Measurements from ENCODE around the gene CCNF. TPM values are rescaled to one million over a fixed set of nuclear protein-coding genes. Genes with fewer than 3 reads are reported as not detected.

CCNF gene
- total and polyA plus RNA-seq, 2 donors from 2014 or later, result 0.77 to 2.9 TPM

GRCh38 chr16:2447920-2448583, 18.8 kb downstream of the CCNF start:
- no peaks in the 10 kb centered on the region for H3K4me1 ChIP-seq (ENCODE audit: control insufficient read depth in 2 of 3, insufficient read depth in 2 of 3, low read depth in 1 of 3, low read length in 3 of 3)
- FAIRE-seq, result no peak
- no peak for TF ChIP-seq CTCF (IDR thresholded peaks at IDR 0.05; ENCODE audit: borderline replicate concordance, extremely low read depth, insufficient read depth)
- H3K27me3 ChIP-seq (ENCODE audit: control insufficient read depth, insufficient read depth, low read length), result no peaks in the 10 kb centered on the region
- H3K4me3 ChIP-seq (ENCODE audit: low read length in 3 of 3), result no peak overlapping the region
- peaks cover 0 to 3% (median 0%) of the 10 kb centered on the region in 3 donors for H3K36me3 ChIP-seq (ENCODE audit: control insufficient read depth in 2 of 3, insufficient read depth in 3 of 3, low read length in 3 of 3)
- H3K9ac ChIP-seq (ENCODE audit: low read length in 3 of 3), result no peak overlapping the region
- intact Hi-C loops (cut with DNase I), result no loop called here
- H3K27ac ChIP-seq (ENCODE audit: low read depth in 2 of 2, low read length in 2 of 2), result no peak overlapping the region
- DNase-seq, result no peak
- H3K9me3 ChIP-seq (ENCODE audit: control insufficient read depth in 2 of 3, insufficient read depth in 1 of 3, low read length in 3 of 3), result no peaks in the 10 kb centered on the region

GRCh38 chr16:2449118-2449517, 19.9 kb downstream of the CCNF start:
- no peak overlapping the region for H3K9ac ChIP-seq (ENCODE audit: low read length in 3 of 3)
- no peak for TF ChIP-seq CTCF (IDR thresholded peaks at IDR 0.05; ENCODE audit: borderline replicate concordance, extremely low read depth, insufficient read depth)
- H3K27me3 ChIP-seq (ENCODE audit: control insufficient read depth, insufficient read depth, low read length), result no peaks in the 10 kb centered on the region
- no peak overlapping the region for H3K4me3 ChIP-seq (ENCODE audit: low read length in 3 of 3)
- H3K9me3 ChIP-seq (ENCODE audit: control insufficient read depth in 2 of 3, insufficient read depth in 1 of 3, low read length in 3 of 3), result no peaks in the 10 kb centered on the region
- peaks cover 0 to 3% (median 0%) of the 10 kb centered on the region in 3 donors for H3K36me3 ChIP-seq (ENCODE audit: control insufficient read depth in 2 of 3, insufficient read depth in 3 of 3, low read length in 3 of 3)
- no peak for FAIRE-seq
- DNase-seq, result no peak
- no peak overlapping the region for H3K27ac ChIP-seq (ENCODE audit: low read depth in 2 of 2, low read length in 2 of 2)
- no peaks in the 10 kb centered on the region for H3K4me1 ChIP-seq (ENCODE audit: control insufficient read depth in 2 of 3, insufficient read depth in 2 of 3, low read depth in 1 of 3, low read length in 3 of 3)
- intact Hi-C loops (cut with DNase I), result no loop called here

GRCh38 chr16:2450535-2450934, 21.3 kb downstream of the CCNF start:
- intact Hi-C loops (cut with DNase I), result no loop called here
- TF ChIP-seq CTCF (IDR thresholded peaks at IDR 0.05; ENCODE audit: borderline replicate concordance, extremely low read depth, insufficient read depth), result no peak
- H3K4me1 ChIP-seq (ENCODE audit: control insufficient read depth in 2 of 3, insufficient read depth in 2 of 3, low read depth in 1 of 3, low read length in 3 of 3), result no peaks in the 10 kb centered on the region
- peaks cover 0 to 3% (median 0%) of the 10 kb centered on the region in 3 donors for H3K36me3 ChIP-seq (ENCODE audit: control insufficient read depth in 2 of 3, insufficient read depth in 3 of 3, low read length in 3 of 3)
- no peak overlapping the region for H3K27ac ChIP-seq (ENCODE audit: low read depth in 2 of 2, low read length in 2 of 2)
- no peak overlapping the region for H3K4me3 ChIP-seq (ENCODE audit: low read length in 3 of 3)
- no peaks in the 10 kb centered on the region for H3K27me3 ChIP-seq (ENCODE audit: control insufficient read depth, insufficient read depth, low read length)
- H3K9me3 ChIP-seq (ENCODE audit: control insufficient read depth in 2 of 3, insufficient read depth in 1 of 3, low read length in 3 of 3), result no peaks in the 10 kb centered on the region
- H3K9ac ChIP-seq (ENCODE audit: low read length in 3 of 3), result no peak overlapping the region
- FAIRE-seq (no peak), DNase-seq (no peak)

- no peaks in the 10 kb centered on the region for H3K27me3 ChIP-seq (ENCODE audit: control insufficient read depth, insufficient read depth, low read length)
- H3K4me3 ChIP-seq (ENCODE audit: low read length in 3 of 3), result no peak overlapping the region
- no peak for TF ChIP-seq CTCF (IDR thresholded peaks at IDR 0.05; ENCODE audit: borderline replicate concordance, extremely low read depth, insufficient read depth)
- no peaks in the 10 kb centered on the region for H3K9me3 ChIP-seq (ENCODE audit: control insufficient read depth in 2 of 3, insufficient read depth in 1 of 3, low read length in 3 of 3)
- DNase-seq (no peak), FAIRE-seq (no peak)
- H3K27ac ChIP-seq (ENCODE audit: low read depth in 2 of 2, low read length in 2 of 2), result no peak overlapping the region
- H3K36me3 ChIP-seq (ENCODE audit: control insufficient read depth in 2 of 3, insufficient read depth in 3 of 3, low read length in 3 of 3), result peaks cover 0 to 3% (median 0%) of the 10 kb centered on the region in 3 donors
- no peaks in the 10 kb centered on the region for H3K4me1 ChIP-seq (ENCODE audit: control insufficient read depth in 2 of 3, insufficient read depth in 2 of 3, low read depth in 1 of 3, low read length in 3 of 3)
- no peak overlapping the region for H3K9ac ChIP-seq (ENCODE audit: low read length in 3 of 3)
- intact Hi-C loops (cut with DNase I), result no loop called here
Measured at GRCh38 chr16:2450975-2451381, 21.7 kb downstream of the CCNF start.
